ENCODE data around the gene CHD9.
A peak's percentile ranks its signal among the peaks of the same experiment; 100 is the strongest.

Gene CHD9

DNA sequence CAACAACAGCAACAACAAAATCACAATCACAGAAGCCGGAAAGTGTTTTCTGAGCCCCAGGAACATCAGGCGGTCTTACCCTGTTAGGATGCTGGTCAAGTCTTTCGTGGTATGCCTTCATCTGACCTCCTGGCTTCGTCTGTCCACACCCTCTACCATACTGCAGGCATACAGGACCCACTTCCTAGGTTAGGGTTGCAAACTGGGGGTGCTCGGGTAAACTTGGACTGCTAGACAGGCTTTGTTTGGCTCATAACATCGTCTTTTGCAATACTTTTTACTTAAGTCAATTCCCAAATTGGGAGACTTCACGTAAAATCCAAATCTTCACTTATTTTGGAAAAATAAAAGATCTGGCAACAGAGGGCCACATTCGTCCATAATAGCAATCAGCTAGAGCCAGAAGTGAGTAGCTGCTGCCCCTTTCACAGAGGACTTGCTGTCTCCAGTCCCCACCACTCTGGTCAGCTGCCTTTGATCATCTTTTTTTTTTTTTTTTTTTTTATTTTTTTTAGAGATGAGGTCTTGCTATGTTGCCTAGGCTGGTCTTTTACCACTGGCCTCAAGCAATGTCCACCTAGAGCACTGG lies 30.0 kb downstream of the CHD9 start:
- TF ChIP-seq Cebpa-rat (IDR thresholded peaks at IDR 0.05): no peak
- Histone ChIP-seq H3K27ac (peak overlapping the region; percentile 54 to 96 (median 78); a peak in 21 of 22 replicates), H3K9ac (peak overlapping the region; percentile 48 to 76 (median 65); a peak in 18 of 22 replicates), H3K4me1 (peaks cover 48 to 92% (median 82%) of the 10 kb centered on the region in 10 experiments), H3K9me3 (replicated peaks in 1 of 11) (no peaks in the 10 kb centered on the region), H3K36me3 (peaks cover 0 to 19% (median 0%) of the 10 kb centered on the region in 11 experiments; a peak in 6 of 22 replicates), H3K27me3 (no peaks in the 10 kb centered on the region), H3K4me2 (peak overlapping the region; percentile 77 to 91 (median 83)), H3K4me3 (no peak overlapping the region), H4K20me1 (no peaks in the 10 kb centered on the region; a peak in 2 of 22 replicates)

DNA sequence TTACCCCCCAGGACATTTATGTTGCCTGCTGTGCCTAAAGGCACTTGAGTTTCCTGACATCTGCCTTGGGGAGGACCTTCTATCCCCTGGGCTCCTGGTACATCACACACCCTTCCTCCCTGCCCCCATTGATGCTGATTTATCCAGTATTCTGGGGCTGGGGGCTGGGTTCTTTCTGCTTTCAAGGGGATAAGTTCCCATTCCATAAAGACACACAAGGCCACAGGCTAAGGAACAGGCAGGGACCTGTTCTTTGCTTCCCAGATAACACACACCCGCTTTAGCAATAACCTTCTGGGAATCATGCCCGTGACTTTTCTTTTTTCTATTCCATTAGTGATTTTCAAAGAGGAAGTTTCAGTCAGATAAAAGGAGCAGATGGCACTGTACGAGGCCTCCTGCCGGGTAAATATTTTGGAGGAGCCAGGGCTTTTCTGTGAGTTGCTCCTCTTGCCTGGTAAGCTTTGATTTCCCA lies 30.6 kb downstream of the CHD9 start:
- peak overlapping the region; percentile 54 to 96 (median 78) for H3K27ac ChIP-seq
- peak overlapping the region; percentile 48 to 76 (median 65) for H3K9ac ChIP-seq

DNA sequence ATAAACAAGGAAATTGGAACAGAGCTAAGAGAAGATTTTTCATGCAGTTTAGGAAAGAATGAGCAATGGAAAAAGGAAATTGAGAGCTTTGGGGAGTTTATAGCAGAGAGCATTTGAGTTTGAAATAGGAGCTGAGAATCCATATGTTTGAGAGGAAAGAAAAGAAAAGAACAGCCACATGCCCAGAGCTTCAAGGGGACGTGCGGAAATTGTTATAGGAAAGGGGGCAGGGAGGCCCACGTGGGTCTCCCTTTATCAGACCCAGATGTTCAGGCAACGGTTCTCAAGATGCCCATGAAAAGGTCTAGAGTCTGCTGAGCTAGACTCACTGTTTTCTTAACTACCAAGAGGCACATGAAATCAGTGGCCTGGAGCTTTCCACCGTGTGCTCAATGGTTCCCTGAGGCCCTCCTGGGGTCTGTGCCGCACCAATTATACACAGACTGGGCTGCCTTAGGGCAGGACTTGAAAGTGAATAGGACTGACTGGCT lies 31.2 kb downstream of the CHD9 start:
- TF ChIP-seq Cebpa-rat (IDR thresholded peaks at IDR 0.05): no peak
- H3K27ac ChIP-seq: peak overlapping the region; percentile 54 to 96 (median 78)
- H3K4me2 ChIP-seq: peak overlapping the region; percentile 77 to 91 (median 83)
- peak overlapping the region in 5 of 10 experiments; percentile 1 to 35 (median 12); a peak in 4 of 20 replicates for H3K4me3 ChIP-seq
- H3K36me3 ChIP-seq: peaks cover 0 to 17% (median 0%) of the 10 kb centered on the region in 11 experiments; a peak in 6 of 22 replicates
- no peaks in the 10 kb centered on the region; a peak in 2 of 22 replicates for H4K20me1 ChIP-seq
- H3K9ac ChIP-seq: peak overlapping the region; percentile 48 to 76 (median 65)
- H3K4me1 ChIP-seq: peaks cover 52 to 92% (median 82%) of the 10 kb centered on the region in 10 experiments
- H3K27me3 ChIP-seq: no peaks in the 10 kb centered on the region
- no peaks in the 10 kb centered on the region for H3K9me3 ChIP-seq (replicated peaks in 1 of 11)

More for the DNA sequence above, 30.6 kb downstream of the CHD9 start:
- Histone ChIP-seq H3K4me3 (peak overlapping the region in 3 of 10 experiments; percentile 6 to 35 (median 33); a peak in 4 of 20 replicates), H3K4me1 (peaks cover 52 to 92% (median 83%) of the 10 kb centered on the region in 10 experiments), H3K36me3 (peaks cover 0 to 17% (median 0%) of the 10 kb centered on the region in 11 experiments; a peak in 6 of 22 replicates), H3K4me2 (peak overlapping the region; percentile 77 to 91 (median 83)), H3K27me3 (no peaks in the 10 kb centered on the region), H3K9me3 (replicated peaks in 1 of 11) (no peaks in the 10 kb centered on the region), H4K20me1 (no peaks in the 10 kb centered on the region; a peak in 2 of 22 replicates)
- no peak for TF ChIP-seq Cebpa-rat (IDR thresholded peaks at IDR 0.05)

DNA sequence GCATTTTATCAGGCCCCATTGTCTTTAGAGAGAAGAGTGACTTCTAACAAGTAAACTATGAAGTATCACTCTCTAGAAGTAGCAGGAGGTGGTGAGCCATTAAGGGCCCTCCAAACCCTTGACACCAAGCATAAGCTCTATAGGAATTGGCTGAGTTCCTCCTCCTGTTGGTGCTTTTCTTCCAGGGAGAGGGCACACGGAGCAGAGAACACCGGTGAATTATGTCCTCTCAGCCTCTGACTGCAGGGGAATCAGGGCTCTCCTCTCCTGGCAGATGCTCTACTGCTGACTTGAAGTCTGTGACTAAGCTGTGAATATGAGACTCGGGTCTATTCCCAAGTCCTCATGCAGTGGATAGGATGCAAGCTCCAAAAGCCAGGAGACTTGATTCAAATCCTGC lies 32.3 kb downstream of the CHD9 start:
- peaks cover 0 to 17% (median 0%) of the 10 kb centered on the region in 11 experiments; a peak in 6 of 22 replicates for H3K36me3 ChIP-seq
- no peak overlapping the region for H3K4me3 ChIP-seq
- H4K20me1 ChIP-seq: no peaks in the 10 kb centered on the region; a peak in 2 of 22 replicates
- H3K27ac ChIP-seq: peak overlapping the region in 7 of 11 experiments; percentile 7 to 96 (median 85); a peak in 13 of 22 replicates
- H3K27me3 ChIP-seq: no peaks in the 10 kb centered on the region
- H3K4me1 ChIP-seq: peaks cover 62 to 99% (median 90%) of the 10 kb centered on the region in 10 experiments
- TF ChIP-seq Cebpa-rat (IDR thresholded peaks at IDR 0.05): no peak
- H3K4me2 ChIP-seq: peak overlapping the region; percentile 77 to 91 (median 83)
- no peaks in the 10 kb centered on the region for H3K9me3 ChIP-seq (replicated peaks in 1 of 11)
- H3K9ac ChIP-seq: peak overlapping the region in 2 of 11 experiments; percentile 75 to 76; a peak in 3 of 22 replicates

DNA sequence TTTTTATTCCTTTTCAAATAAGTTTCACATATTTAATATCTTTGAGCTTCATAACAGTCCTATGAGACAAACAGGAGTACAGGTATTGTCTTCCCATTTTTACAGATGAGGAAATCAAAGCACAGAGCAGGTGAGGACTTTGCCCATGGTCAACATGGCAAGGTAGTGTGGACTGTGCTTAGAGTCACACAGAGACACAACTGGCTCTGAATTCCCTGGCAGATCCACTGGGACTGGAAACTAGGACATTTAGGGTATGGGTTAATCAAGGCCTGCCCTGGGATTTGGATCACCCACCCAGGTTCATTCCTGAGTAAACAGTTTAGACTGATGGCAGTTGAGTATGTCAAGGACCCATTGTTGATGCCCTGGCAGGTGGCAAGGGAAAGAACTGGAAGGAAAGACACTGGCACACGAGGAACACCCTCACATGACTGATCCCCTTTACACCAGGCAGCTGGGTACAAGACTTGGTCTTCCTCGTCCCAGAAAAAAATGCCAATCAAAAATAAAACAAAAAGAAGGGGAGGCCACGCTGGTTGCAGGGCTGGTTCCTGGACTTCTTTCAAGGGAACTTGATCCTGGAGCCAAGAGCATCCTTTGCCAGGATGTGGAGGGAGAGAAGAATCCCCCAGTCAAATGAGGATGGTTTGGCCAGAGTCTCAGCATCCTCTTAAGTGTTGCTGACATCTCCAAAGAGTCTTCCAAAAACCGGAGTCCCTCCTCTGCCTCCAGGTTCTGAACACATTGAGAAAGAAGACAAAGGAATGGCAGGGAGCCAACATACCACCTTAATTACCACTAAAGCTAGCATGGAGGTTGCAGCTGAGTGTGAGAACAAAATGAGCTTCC lies 34.9 kb downstream of the CHD9 start:
- H3K9ac ChIP-seq: peak overlapping the region in 8 of 11 experiments; percentile 78 to 87 (median 83); a peak in 14 of 22 replicates

DNA sequence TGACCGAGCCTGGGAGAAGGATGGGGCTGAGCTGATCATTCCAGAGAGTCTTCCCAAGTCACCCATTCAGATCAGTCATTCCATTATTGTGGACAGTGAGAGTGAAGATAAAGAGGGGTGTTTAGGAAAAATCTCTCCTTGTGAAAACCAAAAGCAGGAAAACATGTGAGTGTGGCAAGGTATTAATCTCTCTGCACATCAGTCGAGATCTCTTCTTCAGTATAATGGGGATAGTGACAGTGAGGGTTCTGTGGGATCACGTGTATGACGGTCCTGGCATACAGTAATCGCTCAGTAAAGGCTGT lies 35.4 kb downstream of the CHD9 start:
- Histone ChIP-seq H3K27ac (peak overlapping the region; percentile 65 to 99 (median 93); a peak in 21 of 22 replicates), H3K27me3 (no peaks in the 10 kb centered on the region), H4K20me1 (no peaks in the 10 kb centered on the region), H3K36me3 (peaks cover 0 to 8% (median 0%) of the 10 kb centered on the region in 11 experiments; a peak in 3 of 22 replicates), H3K4me1 (peaks cover 84 to 100% (median 95%) of the 10 kb centered on the region in 10 experiments), H3K9ac (peak overlapping the region in 10 of 11 experiments; percentile 73 to 87 (median 83); a peak in 19 of 22 replicates), H3K9me3 (replicated peaks in 1 of 11) (no peaks in the 10 kb centered on the region), H3K4me3 (peak overlapping the region in 9 of 10 experiments; percentile 6 to 66 (median 52); a peak in 14 of 20 replicates), H3K4me2 (peak overlapping the region; percentile 87 to 99 (median 95))
- no peak for TF ChIP-seq Cebpa-rat (IDR thresholded peaks at IDR 0.05)

More for the DNA sequence above, 34.9 kb downstream of the CHD9 start:
- Histone ChIP-seq H3K4me3 (peak overlapping the region in 6 of 10 experiments; percentile 6 to 66 (median 52); a peak in 8 of 20 replicates), H4K20me1 (no peaks in the 10 kb centered on the region), H3K36me3 (peaks cover 0 to 8% (median 0%) of the 10 kb centered on the region in 11 experiments; a peak in 3 of 22 replicates), H3K27ac (peak overlapping the region in 9 of 11 experiments; percentile 87 to 99 (median 94); a peak in 19 of 22 replicates), H3K4me2 (peak overlapping the region; percentile 87 to 99 (median 95)), H3K27me3 (no peaks in the 10 kb centered on the region), H3K4me1 (peaks cover 84 to 100% (median 95%) of the 10 kb centered on the region in 10 experiments), H3K9me3 (replicated peaks in 1 of 11) (no peaks in the 10 kb centered on the region)
- TF ChIP-seq Cebpa-rat (IDR thresholded peaks at IDR 0.05): no peak

DNA sequence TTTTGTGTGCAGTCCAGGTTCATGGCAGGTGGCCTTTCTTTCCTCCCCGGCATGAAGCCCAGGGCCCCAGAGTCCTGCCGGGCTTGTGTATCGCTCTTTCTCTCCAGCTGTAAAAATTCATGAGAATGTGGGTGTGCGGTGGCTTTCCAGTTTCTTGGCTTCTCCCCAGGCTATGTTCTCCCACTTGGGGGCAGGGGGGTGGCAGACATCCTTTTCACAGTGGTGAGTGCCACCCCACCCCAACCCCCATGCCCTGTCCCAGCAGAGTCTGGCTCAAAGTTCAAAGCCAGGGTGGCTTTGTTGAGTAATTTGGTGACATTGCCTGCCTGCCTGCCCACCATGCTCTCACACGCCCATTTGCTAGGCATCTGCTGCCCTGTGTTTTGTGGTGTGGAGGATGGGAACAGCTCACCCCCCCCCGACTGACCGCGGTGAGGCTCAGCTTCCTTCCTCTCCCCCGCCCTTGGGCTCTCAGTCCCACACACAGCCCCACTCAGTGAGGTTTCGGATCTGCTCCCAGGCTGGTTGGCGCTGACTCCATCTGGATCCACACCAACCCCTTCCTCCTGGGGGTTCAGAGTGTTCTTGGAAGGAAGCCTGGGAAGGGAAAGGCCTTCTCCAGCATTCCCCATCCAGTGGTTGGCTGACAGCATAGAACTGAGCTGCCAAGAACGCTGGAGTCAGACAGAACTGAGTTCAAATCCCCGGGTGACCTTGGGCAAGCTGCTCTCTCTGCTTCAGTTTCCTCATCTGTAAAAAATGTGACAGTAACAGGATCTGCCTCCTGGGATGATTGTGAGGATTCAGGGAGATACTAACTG lies 36.0 kb downstream of the CHD9 start:
- H3K9ac ChIP-seq: peak overlapping the region; percentile 38 to 87 (median 83); a peak in 21 of 22 replicates
- peak overlapping the region; percentile 65 to 99 (median 93) for H3K27ac ChIP-seq
- H3K4me3 ChIP-seq: peak overlapping the region; percentile 33 to 66 (median 52)
- H3K9me3 ChIP-seq (replicated peaks in 1 of 11): no peaks in the 10 kb centered on the region
- 0 out of 22 replicates have a peak, but pooled peaks of 1 of the 11 experiments have one; percentile 9 for TF ChIP-seq Cebpa-rat (IDR thresholded peaks at IDR 0.05)
- peaks cover 80 to 99% (median 92%) of the 10 kb centered on the region in 10 experiments for H3K4me1 ChIP-seq
- H4K20me1 ChIP-seq: no peaks in the 10 kb centered on the region
- H3K36me3 ChIP-seq: peaks cover 0 to 8% (median 0%) of the 10 kb centered on the region in 11 experiments; a peak in 3 of 22 replicates
- H3K4me2 ChIP-seq: peak overlapping the region; percentile 87 to 99 (median 95)
- H3K27me3 ChIP-seq: no peaks in the 10 kb centered on the region
